H1 (cell line): Measurements from ENCODE around the gene HECTD4. TPM values are rescaled to one million over a fixed set of nuclear protein-coding genes. Genes with fewer than 3 reads are reported as not detected.

Experiments
- CTCF ChIA-PET: fragments of 300-600 bp; sonication (Branson Sonifier 250); formaldehyde crosslinking; loops from one replicate; lab custom pipeline; 2021; ENCODE audit not compliant: partially characterized antibody; lab: Charles Lee
- POLR2A ChIA-PET: fragments of 300-600 bp; sonication (Branson Sonifier 250); formaldehyde crosslinking; loops from one replicate; lab custom pipeline; 2021; ENCODE audit warnings: inconsistent platforms; ENCODE audit not compliant: partially characterized antibody; lab: Charles Lee
- DNase-seq, 2 experiments: peaks; one replicate each; pipeline versions ENCODE4 v3.0.0 to v3.0.0-alpha.2; 2010 to 2022; ENCODE audit warnings: low spot score in 2 of 2, low read depth in 1 of 2, mixed read lengths in 1 of 2
- FAIRE-seq: peaks from 2 replicates; lab custom pipeline; 2011; peaks lifted over from hg19 to GRCh38; lab: Jason Lieb, UNC
- H2AFZ ChIP-seq: 2 replicates; pipeline ENCODE4 v1.8.1; 2012; ENCODE audit warnings: low read length, inconsistent platforms
- H2AK5ac ChIP-seq: 2 replicates; pipeline ENCODE4 v1.6.1; 2013; ENCODE audit warnings: low read depth, low read length
- H2BK120ac ChIP-seq: replicated peaks from 2 replicates; pipeline ENCODE3; 2013; ENCODE audit warnings: low read depth, low read length, inconsistent platforms
- H2BK12ac ChIP-seq: 2 replicates; pipeline ENCODE4 v1.6.1; 2013; ENCODE audit warnings: low read depth, low read length
- H2BK15ac ChIP-seq: 2 replicates; pipeline ENCODE4 v1.6.1; 2013; ENCODE audit warnings: low read length
- H2BK20ac ChIP-seq: 2 replicates; pipeline ENCODE4 v1.6.1; 2013; ENCODE audit warnings: low read length
- H2BK5ac ChIP-seq: 2 replicates; pipeline ENCODE4 v1.6.1; 2013; ENCODE audit warnings: low read depth, low read length
- H3K14ac ChIP-seq: 2 replicates; pipeline ENCODE4 v1.6.1; 2013; ENCODE audit warnings: inconsistent platforms; ENCODE audit not compliant: insufficient read length
- H3K18ac ChIP-seq: 2 replicates; pipeline ENCODE4 v1.6.1; 2013; ENCODE audit warnings: low read length; ENCODE audit errors: extremely low read depth
- H3K23ac ChIP-seq: 2 replicates; pipeline ENCODE4 v1.6.1; 2013; ENCODE audit warnings: inconsistent platforms; ENCODE audit not compliant: insufficient read length
- H3K23me2 ChIP-seq: 2 replicates; pipeline ENCODE4 v1.6.1; 2013; ENCODE audit warnings: low read depth, low read length
- H3K27ac ChIP-seq: 2 replicates; pipeline ENCODE4 v1.6.1; 2011; ENCODE audit warnings: low read depth, low read length, inconsistent platforms
- H3K27me3 ChIP-seq, 4 experiments: replicated peaks in 1 of 4; 1 replicate in 1 of 4; 2 replicates in 3 of 4; pipeline versions ENCODE4 v1.6.1 to v1.8.1; 2011 to 2013; ENCODE audit warnings: low read length in 3 of 4, mild to moderate bottlenecking in 3 of 4, inconsistent platforms in 2 of 4, mixed read lengths in 2 of 4, moderate library complexity in 1 of 4; ENCODE audit not compliant: control insufficient read depth in 3 of 4, insufficient read depth in 3 of 4; ENCODE audit errors: extremely low read depth in 1 of 4
- H3K36me3 ChIP-seq, 4 experiments: 2 replicates each; pipeline versions ENCODE4 v1.6.1 to v1.8.1; 2011 to 2013; ENCODE audit warnings: mild to moderate bottlenecking in 4 of 4, low read length in 3 of 4, moderate library complexity in 2 of 4, control low read depth in 1 of 4, inconsistent platforms in 1 of 4; ENCODE audit not compliant: insufficient read depth in 4 of 4, control insufficient read depth in 2 of 4
- H3K4ac ChIP-seq: replicated peaks from 2 replicates; pipeline ENCODE3; 2013; ENCODE audit warnings: low read length, low read depth, mixed read lengths, inconsistent platforms; ENCODE audit not compliant: insufficient read length
- H3K4me1 ChIP-seq, 4 experiments: replicated peaks in 1 of 4; 1 replicate in 1 of 4; 2 replicates in 3 of 4; pipeline versions ENCODE4 v1.6.1 to v1.8.1; 2011 to 2013; ENCODE audit warnings: low read length in 3 of 4, inconsistent platforms in 2 of 4, mixed read lengths in 1 of 4; ENCODE audit not compliant: insufficient read depth in 4 of 4, control insufficient read depth in 3 of 4
- H3K4me2 ChIP-seq, 2 experiments: 2 replicates each; pipeline versions ENCODE4 v1.6.1 to v1.8.1; 2011 to 2013; ENCODE audit warnings: low read depth in 2 of 2, low read length in 2 of 2, control low read depth in 1 of 2, inconsistent platforms in 1 of 2, mild to moderate bottlenecking in 1 of 2; ENCODE audit not compliant: insufficient read depth in 1 of 2
- H3K4me3 ChIP-seq, 4 experiments: fragments of 200-600, 300-600 bp in 1 of 4; sonication (generic), shearing (Covaris generic), sonication (Bioruptor Twin) in 1 of 4; 2 replicates each; pipeline versions ENCODE4 v1.5.1 to v1.8.1; 2011 to 2016; ENCODE audit warnings: low read length in 4 of 4, low read depth in 3 of 4, control low read depth in 2 of 4, inconsistent platforms in 2 of 4, mild to moderate bottlenecking in 2 of 4, mixed read lengths in 1 of 4, moderate library complexity in 1 of 4; ENCODE audit not compliant: insufficient read depth in 2 of 4; ENCODE audit errors: extremely low read depth in 1 of 4
- H3K56ac ChIP-seq: replicated peaks from 2 replicates; pipeline ENCODE3; 2013; ENCODE audit warnings: low read depth, mild to moderate bottlenecking, mixed read lengths, low read length, inconsistent platforms; ENCODE audit not compliant: insufficient read length
- H3K79me1 ChIP-seq: 2 replicates; pipeline ENCODE4 v1.6.1; 2013; ENCODE audit warnings: low read depth, low read length, control low read depth
- H3K79me2 ChIP-seq, 2 experiments: 2 replicates each; pipeline versions ENCODE4 v1.6.1 to v1.8.1; 2012 to 2013; ENCODE audit warnings: low read length in 2 of 2, mild to moderate bottlenecking in 2 of 2, inconsistent platforms in 1 of 2; ENCODE audit not compliant: insufficient read depth in 2 of 2, control insufficient read depth in 1 of 2
- H3K9ac ChIP-seq, 4 experiments: replicated peaks in 1 of 4; 1 replicate in 1 of 4; 2 replicates in 3 of 4; pipeline versions ENCODE4 v1.6.1 to v1.8.1; 2011 to 2013; ENCODE audit warnings: low read depth in 3 of 4, low read length in 3 of 4, control low read depth in 2 of 4, mild to moderate bottlenecking in 2 of 4, moderate library complexity in 2 of 4, inconsistent platforms in 1 of 4; ENCODE audit errors: extremely low read depth in 1 of 4
- H3K9me3 ChIP-seq, 2 experiments: 2 replicates each; pipeline versions ENCODE4 v1.6.1 to v1.8.1; 2012 to 2013; ENCODE audit warnings: mild to moderate bottlenecking in 2 of 2, moderate library complexity in 2 of 2, control low read depth in 1 of 2, inconsistent platforms in 1 of 2, low read depth in 1 of 2, low read length in 1 of 2, mixed read lengths in 1 of 2; ENCODE audit not compliant: insufficient read depth in 2 of 2
- H4K20me1 ChIP-seq, 2 experiments: replicated peaks in 1 of 2; 2 replicates each; pipeline versions ENCODE3 to v1.8.1; 2011 to 2013; ENCODE audit warnings: inconsistent platforms in 2 of 2, low read length in 2 of 2, mild to moderate bottlenecking in 1 of 2; ENCODE audit not compliant: insufficient read depth in 2 of 2, control insufficient read depth in 1 of 2
- H4K5ac ChIP-seq: 2 replicates; pipeline ENCODE4 v1.6.1; 2013; ENCODE audit warnings: low read length, low read depth, mixed read lengths, inconsistent platforms; ENCODE audit not compliant: insufficient read length
- H4K8ac ChIP-seq: 2 replicates; pipeline ENCODE4 v1.8.0; 2013; ENCODE audit warnings: mild to moderate bottlenecking, moderate library complexity, low read length, inconsistent platforms; ENCODE audit not compliant: insufficient read depth; ENCODE audit errors: extremely low read depth
- H4K91ac ChIP-seq: replicated peaks from 2 replicates; pipeline ENCODE3; 2013; ENCODE audit warnings: low read length, mixed read lengths, inconsistent platforms; ENCODE audit not compliant: insufficient read length
- CHD2 ChIP-seq: IDR thresholded peaks from 2 replicates; pipeline ENCODE4 v1.6.1; 2012; ENCODE audit warnings: low read length, improper control_type of control experiment
- EGR1 ChIP-seq: IDR thresholded peaks from 2 replicates; pipeline ENCODE4 v1.6.1; 2011; ENCODE audit warnings: low read depth, low read length, borderline replicate concordance
- FOSL1 ChIP-seq: IDR thresholded peaks from 2 replicates; pipeline ENCODE4 v1.6.1; 2011; ENCODE audit warnings: mild to moderate bottlenecking, low read depth, low read length, moderate library complexity; ENCODE audit not compliant: insufficient read depth
- JUN ChIP-seq: IDR thresholded peaks from 2 replicates; pipeline ENCODE4 v1.6.1; 2011; ENCODE audit warnings: low read depth, mild to moderate bottlenecking, improper control_type of control experiment, low read length
- JUND ChIP-seq: IDR thresholded peaks from 2 replicates; pipeline ENCODE4 v1.6.1; 2011; ENCODE audit warnings: mild to moderate bottlenecking, improper control_type of control experiment, low read length
- MAX ChIP-seq: IDR thresholded peaks from 2 replicates; pipeline ENCODE4 v1.6.1; 2012; ENCODE audit warnings: inconsistent platforms
- NRF1 ChIP-seq: IDR thresholded peaks from 2 replicates; pipeline ENCODE4 v1.6.1; 2011; ENCODE audit warnings: mild to moderate bottlenecking, low read depth, low read length, improper control_type of control experiment
- POLR2AphosphoS5 ChIP-seq: IDR thresholded peaks from 2 replicates; pipeline ENCODE4 v1.6.1; 2011; ENCODE audit warnings: low read depth, low read length
- RBBP5 ChIP-seq: IDR thresholded peaks from 2 replicates; pipeline ENCODE4 v1.7.1; 2012; ENCODE audit warnings: low read depth, mild to moderate bottlenecking, inconsistent platforms, low read length, moderate library complexity, borderline replicate concordance
- SIN3A ChIP-seq, 2 experiments: IDR thresholded peaks in 1 of 2; conservative IDR thresholded peaks in 1 of 2; 2 replicates each; pipeline ENCODE4 v1.6.1; 2011 to 2012; ENCODE audit warnings: low read length in 2 of 2, improper control_type of control experiment in 1 of 2, low read depth in 1 of 2, mild to moderate bottlenecking in 1 of 2
- SP1 ChIP-seq: IDR thresholded peaks from 2 replicates; pipeline ENCODE4 v1.6.1; 2011; ENCODE audit warnings: low read depth, low read length
- ZNF274 ChIP-seq: IDR thresholded peaks from 2 replicates; pipeline ENCODE4 v1.7.0; 2012; ENCODE audit warnings: low read length, borderline replicate concordance; ENCODE audit errors: extremely low read depth
- WGBS, 2 experiments: shearing (Covaris generic) in 1 of 2; methylation state at CpG; one replicate each; pipeline versions ENCODE4 v1.1.6 to v1.1.7; 2013 to 2015; ENCODE audit warnings: low lambda C conversion rate in 2 of 2, mixed read lengths in 2 of 2, inconsistent platforms in 1 of 2, low coverage in 1 of 2, missing lambda C conversion rate in 1 of 2; ENCODE audit not compliant: insufficient replicate concordance in 2 of 2, insufficient coverage in 1 of 2, insufficient read length in 1 of 2; ENCODE audit errors: extremely low coverage in 1 of 2, missing lambda C conversion rate in 1 of 2; 5-methylcytosine and 5-hydroxymethylcytosine counted together
- polyA plus RNA-seq, 7 experiments: library from polyadenylated mRNA; depleted of rRNA in 3 of 7; stranded (reverse) in 5 of 7; unstranded in 2 of 7; fragments of >200 nt in 5 of 7; fragments of 200-250 nt in 2 of 7; gene quantifications; 1 replicate in 5 of 7; 2 replicates in 1 of 7; 4 replicates in 1 of 7; pipeline versions ENCODE4 v1.2.1 to v1.2.3, GENCODE V29; 2011 to 2013; ENCODE audit warnings: missing spikeins in 2 of 7, mixed read lengths in 2 of 7
- total RNA-seq: library from RNA; stranded (reverse); fragmentation: NEBNext Ultra II Directional; extraction: Animal tissue kit (Norgen Biotek cat#: 25700); gene quantifications from 2 replicates; pipeline ENCODE4 v1.2.1, GENCODE V29; 2021

Gene HECTD4
- total and polyA plus RNA-seq, 2 of the 8 experiments (the other 6 are each of a cell fraction or from before 2014, with no cell fraction given): 6.5 to 33.7 TPM

DNA sequence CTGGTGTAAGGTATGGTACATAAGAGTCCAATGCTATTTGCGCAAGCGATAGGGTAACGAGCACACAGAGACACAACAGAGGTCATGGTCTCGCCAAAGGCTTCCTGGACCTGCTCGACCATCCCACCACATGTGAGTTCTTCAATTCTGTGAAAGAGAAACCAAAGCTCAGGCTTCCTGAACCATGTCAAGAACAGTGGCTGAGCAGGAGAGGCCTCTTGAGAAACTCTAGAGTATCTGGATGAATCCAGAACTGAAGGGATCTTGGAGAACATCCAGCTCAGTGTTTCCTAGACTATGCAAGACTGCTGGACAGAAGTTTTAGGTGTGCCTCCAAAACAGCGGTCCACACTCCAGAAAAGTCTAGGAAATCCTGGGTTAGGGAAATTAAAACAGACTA, 142.3 kb downstream of the HECTD4 start:
- H3K27ac ChIP-seq: no peak overlapping the region
- no peak overlapping the region for H2AK5ac ChIP-seq
- no peak for FAIRE-seq
- H3K79me2 ChIP-seq: no peaks in the 10 kb centered on the region
- ChIA-PET CTCF (interaction anchor here (1.2 kb wide), 1 partner anchor 21 kb away, joined by 3 read pairs; no protein-coding TSS in a partner anchor), POLR2A (no interaction called here)
- H3K14ac ChIP-seq: no peak overlapping the region
- H2BK12ac ChIP-seq: no peak overlapping the region
- TF ChIP-seq SIN3A (conservative IDR thresholded peaks at IDR 0.05 in 1 of 2, IDR thresholded peaks at IDR 0.05 in 1 of 2; ENCODE audit: low read depth in 1 of 2, low read length in 2 of 2) (no peak), EGR1 (no peak), NRF1 (no peak), CHD2 (no peak), ZNF274 (no peak), POLR2AphosphoS5 (no peak), JUN (no peak), JUND (no peak), MAX (no peak), RBBP5 (no peak), FOSL1 (no peak), SP1 (no peak)
- no peak overlapping the region for H3K4ac ChIP-seq
- H4K20me1 ChIP-seq: no peaks in the 10 kb centered on the region
- no peaks in the 10 kb centered on the region for H3K4me1 ChIP-seq
- H3K9ac ChIP-seq: no peak overlapping the region
- no peak overlapping the region for H3K4me3 ChIP-seq
- no peak overlapping the region for H3K18ac ChIP-seq
- H3K27me3 ChIP-seq: no peaks in the 10 kb centered on the region
- no peak overlapping the region for H2BK5ac ChIP-seq
- H4K91ac ChIP-seq: no peak overlapping the region
- DNase-seq: no peak
- 94% methylated on average over 6 of the region's 6 CpGs; no CpG with 5 or more reads in 1 of the 2 experiments for WGBS, 2 experiments
- no peaks in the 10 kb centered on the region for H3K9me3 ChIP-seq
- H3K23me2 ChIP-seq: no peaks in the 10 kb centered on the region
- H4K5ac ChIP-seq: no peak overlapping the region
- H3K23ac ChIP-seq: no peak overlapping the region
- peaks cover 5 to 47% (median 11%) of the 10 kb centered on the region in 4 experiments; a peak in 7 of 8 replicates for H3K36me3 ChIP-seq
- H3K4me2 ChIP-seq: no peak overlapping the region
- no peak overlapping the region for H3K56ac ChIP-seq
- no peak overlapping the region for H2AFZ ChIP-seq
- H3K79me1 ChIP-seq: no peaks in the 10 kb centered on the region
- H2BK20ac ChIP-seq: no peak overlapping the region
- no peak overlapping the region for H2BK15ac ChIP-seq
- H4K8ac ChIP-seq: no peak overlapping the region
- H2BK120ac ChIP-seq: no peak overlapping the region
